Activated T-cell treated with anti-CD3 and anti-CD28 coated beads for 24 hours (primary cell): ENCODE results near the gene KATNAL1.
"Not testable (repeated sequence)": the region's sequence is repeated elsewhere in the genome, so short reads cannot be mapped to it uniquely, and the experiment has no call there.

Source experiments
- DNase-seq: peaks from one replicate; pipeline ENCODE4 v3.0.0-alpha.2; 2020; ENCODE audit warnings: low read depth

The KATNAL1 gene

DNA sequence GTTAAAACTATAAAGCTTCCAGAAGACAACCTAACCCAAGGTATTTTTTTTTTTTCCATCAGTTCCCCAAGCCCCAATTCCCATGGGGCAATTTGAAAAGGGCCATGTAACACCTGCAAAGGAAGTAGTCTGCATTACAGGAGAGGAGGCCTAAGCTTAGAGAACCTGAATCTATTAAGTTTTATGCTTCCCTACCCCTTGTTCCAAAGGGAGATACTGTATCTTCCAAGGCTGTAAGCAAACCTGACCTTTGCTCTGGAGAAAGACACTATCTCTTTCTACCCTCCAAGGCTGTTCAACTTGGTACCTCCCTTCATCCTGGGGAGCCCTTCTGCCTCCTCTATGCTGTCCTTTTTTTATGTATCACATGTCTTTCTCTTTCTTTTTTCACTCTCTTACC, 15.0 kb downstream of the KATNAL1 start:
- no peak for DNase-seq

DNA sequence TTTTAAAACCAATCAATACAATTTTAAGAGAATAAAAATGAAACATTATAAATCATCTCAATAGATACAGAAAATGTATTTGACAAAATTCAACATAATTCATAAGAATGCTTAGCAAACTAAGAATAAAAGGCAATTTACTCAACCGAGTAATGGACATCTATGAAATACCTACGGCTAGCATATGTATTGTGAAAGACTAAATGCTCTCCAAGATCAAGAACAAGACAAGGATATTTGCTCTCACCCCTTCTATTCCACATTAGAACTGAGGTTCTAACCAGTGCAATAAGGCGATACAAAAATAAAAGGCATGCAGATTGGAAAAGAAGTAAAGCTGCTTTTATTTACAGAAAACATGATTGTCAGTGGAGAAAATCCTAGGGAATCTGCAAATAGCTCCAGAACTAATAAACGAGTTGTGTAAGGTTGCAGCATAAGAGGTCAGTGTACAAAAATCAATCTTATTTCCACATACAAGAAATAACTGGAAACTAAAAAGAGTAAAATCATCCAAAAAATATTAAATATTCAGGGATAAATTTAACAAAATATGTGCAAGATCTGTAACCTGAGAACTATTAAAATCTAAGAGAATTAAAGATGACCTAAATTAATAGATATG, 16.4 kb downstream of the KATNAL1 start:
- DNase-seq: no peak

DNA sequence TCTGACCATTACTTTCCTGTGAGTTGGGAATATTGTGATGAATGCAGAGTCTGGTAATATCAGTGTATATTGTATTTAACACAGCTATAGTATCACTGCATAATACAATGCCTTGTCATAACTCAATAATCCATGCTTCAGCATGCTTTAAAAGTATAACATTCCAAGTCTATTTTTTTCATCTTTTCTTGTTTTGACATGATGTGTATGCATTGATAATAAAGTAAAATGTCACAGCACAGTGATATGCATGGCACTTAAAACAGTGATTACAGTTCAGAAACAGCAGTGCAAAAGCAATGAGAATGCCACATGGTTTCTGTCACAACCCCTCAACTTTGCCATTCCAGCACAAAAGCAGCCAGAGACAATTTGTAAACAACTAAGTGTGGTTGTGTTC, 17.8 kb downstream of the KATNAL1 start:
- no peak for DNase-seq

DNA sequence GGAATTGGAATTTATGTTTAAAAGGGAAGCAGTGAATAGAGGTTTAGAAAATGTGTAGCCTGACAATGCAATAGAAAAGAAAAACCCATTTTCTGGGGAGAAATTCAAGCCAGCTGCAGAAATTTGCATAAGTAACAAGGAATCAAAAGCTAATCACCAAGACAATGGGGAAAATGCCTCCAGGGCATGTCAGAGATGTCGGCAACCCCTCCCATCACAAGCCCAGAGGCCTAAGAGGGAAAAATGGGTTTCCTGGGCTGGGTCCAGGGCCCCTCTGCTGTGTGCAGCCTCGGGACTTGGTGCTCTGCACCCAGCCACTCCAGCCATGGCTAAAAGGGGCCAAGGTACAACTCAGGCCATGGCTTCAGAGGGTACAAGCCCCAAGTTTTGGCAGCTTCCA, 21.3 kb downstream of the KATNAL1 start:
- DNase-seq: not testable (repeated sequence)

DNA sequence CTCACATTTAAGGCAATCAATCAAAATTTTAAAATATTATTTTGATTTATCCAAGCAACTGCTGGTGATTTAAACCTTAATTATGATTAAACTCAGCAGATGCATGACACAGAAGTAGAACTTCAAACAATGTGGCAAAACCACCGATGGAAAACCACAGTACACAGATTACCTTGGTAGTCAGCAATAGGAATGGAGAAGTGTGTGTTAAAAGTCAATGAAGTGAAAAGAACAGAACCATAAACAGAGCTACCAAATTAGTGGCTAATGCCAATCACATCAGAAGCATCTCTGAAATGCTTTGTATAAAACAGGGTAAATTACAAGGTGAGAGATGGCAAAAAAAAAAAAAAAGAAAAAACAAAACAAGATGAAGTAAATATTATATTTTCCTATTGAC, 31.2 kb downstream of the KATNAL1 start:
- DNase-seq: no peak

DNA sequence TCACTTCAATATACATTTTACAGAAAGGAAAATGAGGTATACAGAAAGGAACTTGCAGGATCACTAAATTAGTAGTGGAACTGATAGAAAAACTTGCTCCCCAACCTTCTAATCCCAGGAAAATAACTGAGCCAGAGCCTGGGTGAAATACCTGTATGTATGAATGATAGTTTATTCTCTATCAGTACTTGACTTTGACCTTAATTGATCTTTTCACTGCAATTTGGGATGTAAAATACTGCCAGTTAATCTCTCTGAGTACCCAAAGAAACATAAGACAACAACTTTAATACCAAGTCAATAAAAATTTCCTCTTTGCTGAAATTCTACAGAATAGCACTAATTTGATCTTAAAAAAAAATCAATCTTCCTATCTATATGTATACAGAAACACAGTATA, 33.3 kb downstream of the KATNAL1 start:
- no peak for DNase-seq

DNA sequence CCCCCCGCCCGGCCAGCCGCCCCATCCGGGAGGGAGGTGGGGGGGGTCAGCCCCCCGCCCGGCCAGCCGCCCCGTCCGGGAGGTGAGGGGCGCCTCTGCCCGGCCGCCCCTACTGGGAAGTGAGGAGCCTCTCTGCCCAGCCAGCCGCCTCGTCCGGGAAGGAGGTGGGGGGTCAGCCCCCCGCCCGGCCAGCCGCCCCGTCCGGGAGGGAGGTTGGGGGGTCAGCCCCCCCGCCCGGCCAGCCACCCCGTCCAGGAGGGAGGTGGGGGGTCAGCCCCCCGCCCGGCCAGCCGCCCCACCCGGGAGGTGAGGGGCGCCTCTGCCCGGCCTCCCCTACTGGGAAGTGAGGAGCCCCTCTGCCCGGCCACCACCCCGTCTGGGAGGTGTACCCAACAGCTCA, 37.3 kb downstream of the KATNAL1 start:
- DNase-seq: not testable (repeated sequence)

DNA sequence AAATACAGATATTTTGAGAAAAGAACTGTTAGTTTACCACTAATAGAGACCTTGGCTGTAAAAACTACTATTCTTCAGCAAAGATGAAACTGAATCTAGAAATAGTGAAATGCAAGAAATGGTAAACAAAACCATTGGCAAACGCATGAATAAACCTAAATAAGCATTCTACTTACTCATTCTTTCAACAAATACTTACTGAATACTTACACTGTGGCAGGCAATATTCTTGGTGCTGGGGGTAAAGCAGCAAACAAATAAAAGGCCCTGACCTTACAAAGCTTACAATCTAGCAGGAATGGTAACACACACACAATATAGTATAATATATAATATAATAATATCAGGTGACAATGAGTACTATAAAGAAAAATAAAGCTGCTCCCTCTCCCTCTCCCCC, 38.7 kb downstream of the KATNAL1 start:
- DNase-seq: no peak

DNA sequence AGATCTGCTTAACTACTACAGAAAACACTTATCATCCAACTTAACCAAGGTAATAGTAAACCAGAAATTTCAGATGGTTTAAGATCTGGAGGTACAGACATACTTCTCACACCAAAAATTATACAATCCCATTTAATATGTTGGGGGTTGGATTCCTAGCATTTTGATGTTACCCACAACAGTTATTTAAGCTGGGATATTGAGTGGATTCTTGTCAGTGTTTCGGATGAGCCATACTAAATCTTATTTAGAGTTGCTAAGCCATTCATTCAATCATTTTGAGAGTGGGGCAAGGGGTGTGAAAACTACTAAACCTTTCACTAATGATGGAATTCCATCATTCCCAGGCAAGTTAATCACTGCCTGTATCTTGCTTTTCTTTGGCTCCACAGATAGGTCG, 40.6 kb downstream of the KATNAL1 start:
- DNase-seq: no peak

DNA sequence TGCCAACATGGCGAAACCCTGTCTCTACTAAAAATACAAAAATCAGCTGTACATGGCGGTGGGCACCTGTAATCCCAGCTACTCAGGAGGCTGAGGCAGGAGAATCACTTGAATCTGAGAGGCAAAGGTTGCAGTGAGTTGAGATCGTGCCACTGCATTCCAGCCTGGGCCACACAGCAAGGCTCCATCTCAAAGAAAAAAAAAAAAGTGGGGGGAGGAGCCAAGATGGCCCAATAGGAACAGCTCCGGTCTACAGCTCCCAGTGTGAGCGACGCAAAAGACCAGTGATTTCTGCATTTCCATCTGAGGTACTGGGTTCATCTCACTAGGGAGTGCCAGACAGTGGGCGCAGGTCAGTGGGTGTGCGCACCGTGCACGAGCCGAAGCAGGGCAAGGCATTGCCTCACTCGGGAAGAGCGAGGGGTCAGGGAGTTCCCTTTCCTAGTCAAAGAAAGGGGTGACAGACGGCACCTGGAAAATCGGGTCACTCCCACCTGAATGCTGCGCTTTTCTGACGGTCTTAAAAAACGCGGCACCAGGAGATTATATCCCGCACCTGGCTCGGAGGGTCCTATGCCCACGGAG, 48.1 kb downstream of the KATNAL1 start:
- not testable (repeated sequence) for DNase-seq

DNA sequence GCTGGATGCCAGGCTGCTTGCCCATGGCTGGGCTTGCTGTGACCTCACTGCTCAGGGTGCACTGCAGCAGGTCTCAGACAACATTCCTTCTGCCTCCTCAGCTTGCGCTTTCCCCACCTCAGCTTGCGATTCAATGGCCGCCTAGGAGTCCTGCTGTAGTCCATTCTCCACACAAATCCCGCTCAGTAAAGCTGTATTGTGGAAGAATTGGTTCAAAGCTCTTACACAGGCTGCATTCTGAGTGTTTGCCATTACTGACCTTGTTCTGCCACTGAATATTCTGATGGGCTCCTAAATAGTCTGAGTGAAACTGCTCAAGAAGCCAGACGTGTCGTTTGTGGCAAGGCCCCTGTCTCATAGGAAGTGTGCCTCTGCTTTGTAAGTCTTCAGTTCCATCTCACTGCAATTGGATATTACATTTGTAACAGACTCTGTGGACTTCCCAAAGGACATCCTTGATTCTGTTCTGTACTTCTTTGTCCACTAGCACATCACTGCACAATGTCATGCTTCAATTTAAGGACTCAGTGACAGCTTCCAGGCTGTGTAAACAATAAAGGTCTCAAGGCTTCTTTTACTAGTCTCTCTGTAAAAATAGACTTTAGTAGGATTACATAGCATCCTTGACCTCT, 49.8 kb downstream of the KATNAL1 start:
- no peak for DNase-seq

DNA sequence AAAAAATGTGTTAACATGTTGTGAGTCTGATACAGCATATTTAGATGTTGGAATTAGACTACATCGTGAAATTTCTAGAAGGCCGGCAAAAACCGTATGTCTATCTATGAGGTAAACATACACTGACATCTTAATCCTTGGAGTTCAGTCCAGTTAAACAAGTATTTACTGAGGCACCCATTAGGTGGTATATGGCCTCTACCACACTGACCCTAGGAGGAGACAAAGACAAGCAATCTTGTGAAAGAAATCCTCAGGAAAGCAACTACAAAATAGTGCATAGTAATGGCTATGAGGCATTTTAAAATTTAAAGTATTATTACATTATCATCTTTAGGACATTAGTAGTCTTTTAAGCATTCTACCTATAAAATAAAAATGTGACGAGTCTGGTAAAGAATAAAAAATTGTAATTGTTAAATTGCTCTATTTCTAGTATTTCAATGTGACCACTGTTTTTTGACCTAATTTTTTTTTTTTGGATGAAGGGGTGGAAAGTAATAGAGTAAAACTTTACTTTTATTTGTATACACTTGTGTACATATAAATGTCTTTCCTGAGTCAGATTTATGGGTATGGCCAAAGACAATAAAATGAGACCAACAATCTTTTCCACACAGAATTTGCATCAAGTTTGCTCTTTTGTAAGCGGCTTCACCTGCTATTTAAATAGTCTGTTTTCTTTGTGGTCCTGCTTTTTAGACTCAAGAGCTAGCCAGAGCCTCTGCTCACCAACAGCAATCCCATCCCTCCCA, 50.5 kb downstream of the KATNAL1 start:
- DNase-seq: no peak

DNA sequence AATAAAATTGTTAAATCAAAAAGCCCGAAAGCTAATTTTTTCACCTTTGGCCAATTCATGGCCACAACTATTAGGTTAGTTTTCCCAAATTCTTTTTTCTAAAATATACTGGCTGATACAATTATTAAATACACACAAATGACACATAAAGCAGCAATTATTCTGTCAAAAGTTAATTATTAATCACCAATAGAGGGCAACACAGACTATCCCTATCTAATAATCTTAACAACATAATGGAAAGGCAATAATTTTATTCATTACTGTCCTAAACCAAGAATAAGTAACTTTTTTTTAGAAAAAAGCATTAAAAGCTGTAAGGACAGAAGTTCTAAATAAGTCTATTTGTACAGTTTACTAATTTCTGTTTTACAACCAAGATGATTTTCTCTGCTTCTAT, 51.7 kb downstream of the KATNAL1 start:
- no peak for DNase-seq

DNA sequence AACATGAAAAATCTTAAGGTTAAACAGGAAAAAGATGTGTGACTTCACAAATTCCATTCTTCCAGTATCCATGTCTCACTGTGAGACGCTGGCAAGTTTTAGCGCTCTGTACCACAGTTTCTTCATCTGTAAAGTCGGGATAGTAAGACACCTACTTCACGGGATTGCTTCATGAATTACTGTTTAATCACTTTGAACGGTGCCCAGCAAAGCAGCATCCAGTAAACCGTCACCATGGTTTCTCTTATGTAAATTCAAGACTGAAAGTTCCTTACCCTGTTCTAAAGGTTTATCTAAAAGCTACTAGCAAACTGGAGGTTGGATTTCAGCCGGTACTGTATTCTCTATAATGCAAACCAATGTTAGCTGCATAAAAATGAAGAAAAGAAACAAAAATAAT, 53.5 kb downstream of the KATNAL1 start:
- no peak for DNase-seq

DNA sequence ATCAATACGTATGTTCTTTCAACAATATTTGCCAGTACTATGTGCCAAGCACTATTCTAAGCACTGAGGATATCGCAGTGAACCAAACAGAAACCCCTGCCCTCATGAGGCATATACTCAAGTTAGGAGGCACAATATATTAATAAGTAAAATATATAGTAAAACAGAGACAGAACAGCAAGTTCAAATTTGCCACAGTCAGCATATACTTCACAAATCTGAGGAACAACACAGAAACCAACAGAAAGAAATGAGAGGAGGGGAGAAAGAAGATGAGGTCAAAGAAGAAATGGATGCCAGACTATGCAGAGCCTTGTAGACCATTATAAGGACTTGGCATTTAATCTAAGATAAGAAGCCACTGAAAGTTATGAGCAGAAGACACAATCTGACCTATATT, 59.9 kb downstream of the KATNAL1 start:
- no peak for DNase-seq

DNA sequence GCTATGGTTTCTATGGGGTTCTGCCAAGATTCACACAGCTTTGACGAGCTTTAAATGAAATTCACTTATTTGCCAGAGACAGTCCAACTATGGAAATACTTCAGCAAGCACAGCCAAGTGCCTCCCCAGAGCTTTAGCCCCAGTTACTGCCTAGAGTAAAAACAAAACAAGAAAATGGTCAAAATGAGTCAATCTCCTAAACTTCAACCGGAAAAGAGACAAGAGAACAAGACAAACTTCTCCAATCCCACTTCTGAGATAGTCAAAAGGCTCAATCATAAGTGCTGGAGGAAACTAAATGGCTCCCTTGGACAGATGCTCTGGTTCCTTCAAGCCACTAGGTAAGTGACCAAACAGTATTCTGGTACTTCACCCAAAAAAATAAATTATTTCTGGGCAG, 65.8 kb downstream of the KATNAL1 start:
- DNase-seq: no peak

DNA sequence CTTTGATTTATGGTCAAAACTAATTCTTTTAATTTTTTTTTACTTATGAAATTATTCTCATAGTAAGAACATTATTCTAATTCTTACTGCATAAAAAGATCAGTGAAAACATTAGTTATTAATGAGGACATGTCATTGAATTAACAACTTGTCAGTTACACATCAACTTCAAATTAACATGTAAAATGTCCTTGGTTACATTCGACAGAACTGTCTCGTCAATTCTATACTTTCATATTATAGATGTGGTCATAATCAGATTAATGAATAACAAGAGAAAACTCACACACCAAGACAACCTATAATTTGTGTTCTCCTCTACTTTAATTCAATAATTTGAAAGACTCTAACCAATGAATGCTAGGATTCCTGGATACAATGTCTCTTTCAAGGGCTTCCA, 66.7 kb downstream of the KATNAL1 start:
- DNase-seq: no peak

DNA sequence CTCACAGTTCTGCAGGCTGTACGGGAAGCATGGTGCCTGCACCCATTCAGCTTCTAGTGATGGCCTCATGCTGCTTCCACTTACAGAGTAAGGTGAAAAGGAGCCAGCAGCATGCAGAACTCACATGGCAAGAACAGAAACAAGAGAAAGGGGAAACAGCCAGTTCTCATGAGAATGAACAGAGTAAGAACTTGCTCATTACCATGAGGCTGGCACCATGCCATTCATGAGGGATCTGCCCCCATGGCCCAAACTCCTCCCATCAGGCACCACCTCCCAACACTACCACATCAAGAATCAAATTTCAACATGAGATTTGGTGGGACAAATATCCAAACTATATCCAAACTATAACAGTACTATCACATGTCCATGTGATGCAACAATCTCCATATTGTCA, 72.1 kb downstream of the KATNAL1 start:
- no peak for DNase-seq

DNA sequence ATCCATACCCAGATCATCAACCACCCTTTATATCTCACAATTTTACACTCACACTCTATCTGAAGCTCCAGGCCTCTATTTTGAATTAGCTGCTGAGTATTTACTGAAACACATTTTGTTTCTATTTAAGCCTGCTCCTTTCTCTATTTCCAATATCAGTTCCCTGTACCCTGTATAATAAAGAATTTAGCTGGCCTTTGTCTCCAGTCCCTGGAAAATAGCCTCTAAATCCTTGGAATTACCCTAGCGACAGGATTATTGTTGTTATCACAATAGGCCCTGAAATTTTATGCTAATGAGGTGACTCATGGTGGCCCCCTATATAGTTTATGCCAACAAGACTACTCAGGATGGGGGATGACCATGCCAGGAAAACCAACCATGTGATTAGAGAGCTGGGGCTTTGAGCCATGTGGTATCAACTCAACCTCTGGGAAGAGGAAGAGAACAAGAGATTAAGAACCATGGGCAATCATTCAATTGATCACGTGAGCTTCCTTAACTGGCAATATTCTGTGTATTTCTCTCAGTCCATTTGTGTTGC, 72.7 kb downstream of the KATNAL1 start:
- DNase-seq: no peak

DNA sequence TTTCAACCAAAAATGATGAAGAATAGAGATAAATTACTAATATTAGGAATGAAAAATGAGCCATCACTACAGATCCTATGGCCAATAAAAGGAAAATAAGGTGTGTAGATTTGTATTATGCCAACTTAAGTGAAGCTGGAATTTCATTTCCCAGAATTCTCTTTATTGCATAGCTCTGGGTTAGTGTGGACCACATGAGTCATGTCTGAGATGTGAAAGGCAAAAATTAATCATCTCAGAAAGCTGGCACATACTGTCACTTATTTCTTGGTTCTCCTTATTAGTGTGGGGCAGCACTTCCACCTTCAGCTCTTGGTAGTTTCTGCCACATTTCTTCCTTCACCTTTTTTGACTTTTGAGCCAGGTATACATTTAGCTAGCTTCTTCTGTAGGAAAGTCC, 82.6 kb downstream of the KATNAL1 start:
- no peak for DNase-seq

DNA sequence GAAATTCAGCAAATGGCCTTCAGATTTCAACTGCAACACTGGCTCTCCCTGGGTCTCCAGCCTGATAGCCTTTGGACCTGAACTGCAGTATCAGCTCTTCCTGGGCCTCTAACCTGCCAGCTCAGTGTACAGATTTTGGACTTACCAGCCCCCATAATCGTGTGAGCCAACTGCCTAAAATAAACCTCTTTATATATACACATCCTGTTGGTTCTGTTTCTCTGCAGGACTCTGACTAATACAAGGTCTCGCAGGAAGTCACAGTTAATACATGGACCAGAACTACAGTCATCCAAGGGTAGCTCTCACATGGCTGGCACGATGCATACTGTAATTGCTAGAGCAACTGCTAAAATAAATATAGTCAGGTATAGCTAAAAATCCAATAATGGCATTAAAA, 85.1 kb downstream of the KATNAL1 start:
- DNase-seq: no peak

DNA sequence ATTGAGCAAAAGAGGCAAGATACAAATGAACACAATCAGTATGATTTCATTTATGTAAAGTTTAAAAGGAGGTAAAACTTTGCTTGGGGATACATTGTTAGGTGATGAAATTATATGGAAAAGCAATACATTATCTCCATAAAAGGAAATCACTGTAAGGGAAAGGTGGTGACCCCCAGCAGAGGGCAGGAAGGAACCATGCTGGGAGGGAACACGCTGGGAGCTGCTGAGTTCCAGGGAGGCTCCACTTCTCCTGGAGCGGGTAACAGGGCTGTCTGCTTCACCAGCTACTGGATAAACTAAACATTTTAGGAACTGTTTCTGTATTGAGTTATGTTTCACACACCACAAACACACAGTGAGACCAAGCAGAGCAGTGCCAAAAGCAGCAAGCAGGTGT, 91.2 kb downstream of the KATNAL1 start:
- no peak for DNase-seq

DNA sequence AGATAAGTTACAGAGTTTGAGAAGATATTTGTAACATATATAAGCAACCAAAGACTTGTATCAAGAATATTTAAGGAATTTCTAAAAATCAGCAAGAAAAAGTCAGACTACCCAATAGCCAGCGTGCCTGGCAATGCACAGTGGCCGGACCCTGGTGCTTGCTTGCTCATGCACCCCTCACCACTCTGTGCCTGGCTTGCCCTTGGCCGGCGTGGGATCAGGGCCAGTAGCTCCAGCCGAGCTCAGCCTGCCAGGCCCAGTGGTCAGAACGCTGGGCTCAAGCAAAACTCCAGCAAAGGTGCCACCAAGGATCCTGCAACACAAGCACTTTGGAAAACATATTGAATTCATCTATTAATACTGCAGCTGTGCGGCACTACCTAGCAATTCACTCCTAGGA, 95.1 kb downstream of the KATNAL1 start:
- no peak for DNase-seq
